ENCODE measurements around the gene PPT2.

The PPT2 gene

DNA sequence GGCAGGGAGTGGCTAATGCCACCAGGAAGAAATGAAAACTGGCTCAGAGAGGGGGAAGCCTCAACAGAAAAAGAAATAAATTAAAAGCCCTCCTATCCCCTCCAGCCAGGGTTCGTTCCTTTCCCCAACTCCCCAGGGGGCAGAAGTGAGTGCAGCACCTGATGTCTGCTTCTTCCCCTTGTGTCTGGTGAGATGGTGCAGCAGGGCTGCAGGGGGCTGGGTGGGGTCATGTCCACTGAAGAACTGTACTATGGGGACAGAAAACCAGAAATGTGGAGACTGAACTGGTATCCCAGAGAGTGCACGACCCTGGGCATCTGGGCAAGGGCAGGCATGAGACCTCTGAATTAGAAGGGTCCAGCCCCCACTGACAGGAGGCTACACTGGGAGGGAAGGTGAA lies 14.4 kb downstream of the PPT2 start:
- TF ChIP-seq SPI1 (IDR thresholded peaks at IDR 0.05; ENCODE audit: borderline replicate concordance, low read depth) (no peak), GABPA (IDR thresholded peaks at IDR 0.05; ENCODE audit: low read depth) (no peak), POLR2AphosphoS5 (IDR thresholded peaks at IDR 0.05; ENCODE audit: low read depth) (no peak)
- TF ChIP-seq, protein P1, sequence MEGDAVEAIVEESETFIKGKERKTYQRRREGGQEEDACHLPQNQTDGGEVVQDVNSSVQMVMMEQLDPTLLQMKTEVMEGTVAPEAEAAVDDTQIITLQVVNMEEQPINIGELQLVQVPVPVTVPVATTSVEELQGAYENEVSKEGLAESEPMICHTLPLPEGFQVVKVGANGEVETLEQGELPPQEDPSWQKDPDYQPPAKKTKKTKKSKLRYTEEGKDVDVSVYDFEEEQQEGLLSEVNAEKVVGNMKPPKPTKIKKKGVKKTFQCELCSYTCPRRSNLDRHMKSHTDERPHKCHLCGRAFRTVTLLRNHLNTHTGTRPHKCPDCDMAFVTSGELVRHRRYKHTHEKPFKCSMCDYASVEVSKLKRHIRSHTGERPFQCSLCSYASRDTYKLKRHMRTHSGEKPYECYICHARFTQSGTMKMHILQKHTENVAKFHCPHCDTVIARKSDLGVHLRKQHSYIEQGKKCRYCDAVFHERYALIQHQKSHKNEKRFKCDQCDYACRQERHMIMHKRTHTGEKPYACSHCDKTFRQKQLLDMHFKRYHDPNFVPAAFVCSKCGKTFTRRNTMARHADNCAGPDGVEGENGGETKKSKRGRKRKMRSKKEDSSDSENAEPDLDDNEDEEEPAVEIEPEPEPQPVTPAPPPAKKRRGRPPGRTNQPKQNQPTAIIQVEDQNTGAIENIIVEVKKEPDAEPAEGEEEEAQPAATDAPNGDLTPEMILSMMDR (IDR thresholded peaks at IDR 0.05; ENCODE audit: insufficient read depth, low read length), result no peak
- TF ChIP-seq, protein P2, sequence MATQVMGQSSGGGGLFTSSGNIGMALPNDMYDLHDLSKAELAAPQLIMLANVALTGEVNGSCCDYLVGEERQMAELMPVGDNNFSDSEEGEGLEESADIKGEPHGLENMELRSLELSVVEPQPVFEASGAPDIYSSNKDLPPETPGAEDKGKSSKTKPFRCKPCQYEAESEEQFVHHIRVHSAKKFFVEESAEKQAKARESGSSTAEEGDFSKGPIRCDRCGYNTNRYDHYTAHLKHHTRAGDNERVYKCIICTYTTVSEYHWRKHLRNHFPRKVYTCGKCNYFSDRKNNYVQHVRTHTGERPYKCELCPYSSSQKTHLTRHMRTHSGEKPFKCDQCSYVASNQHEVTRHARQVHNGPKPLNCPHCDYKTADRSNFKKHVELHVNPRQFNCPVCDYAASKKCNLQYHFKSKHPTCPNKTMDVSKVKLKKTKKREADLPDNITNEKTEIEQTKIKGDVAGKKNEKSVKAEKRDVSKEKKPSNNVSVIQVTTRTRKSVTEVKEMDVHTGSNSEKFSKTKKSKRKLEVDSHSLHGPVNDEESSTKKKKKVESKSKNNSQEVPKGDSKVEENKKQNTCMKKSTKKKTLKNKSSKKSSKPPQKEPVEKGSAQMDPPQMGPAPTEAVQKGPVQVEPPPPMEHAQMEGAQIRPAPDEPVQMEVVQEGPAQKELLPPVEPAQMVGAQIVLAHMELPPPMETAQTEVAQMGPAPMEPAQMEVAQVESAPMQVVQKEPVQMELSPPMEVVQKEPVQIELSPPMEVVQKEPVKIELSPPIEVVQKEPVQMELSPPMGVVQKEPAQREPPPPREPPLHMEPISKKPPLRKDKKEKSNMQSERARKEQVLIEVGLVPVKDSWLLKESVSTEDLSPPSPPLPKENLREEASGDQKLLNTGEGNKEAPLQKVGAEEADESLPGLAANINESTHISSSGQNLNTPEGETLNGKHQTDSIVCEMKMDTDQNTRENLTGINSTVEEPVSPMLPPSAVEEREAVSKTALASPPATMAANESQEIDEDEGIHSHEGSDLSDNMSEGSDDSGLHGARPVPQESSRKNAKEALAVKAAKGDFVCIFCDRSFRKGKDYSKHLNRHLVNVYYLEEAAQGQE (IDR thresholded peaks at IDR 0.05; ENCODE audit: insufficient replicate concordance, low read depth), result no peak
- H3K27me3 ChIP-seq (ENCODE audit: insufficient read depth, poor library complexity, severe bottlenecking), result no peaks in the 10 kb centered on the region
- DNase-seq (ENCODE audit: low read depth in 1 of 2, low spot score in 1 of 2), result no peak
- H3K4me3 ChIP-seq (replicated peaks; ENCODE audit: insufficient read depth, low read length), result no peak overlapping the region
- H3K27ac ChIP-seq (replicated peaks), result no peak overlapping the region

DNA sequence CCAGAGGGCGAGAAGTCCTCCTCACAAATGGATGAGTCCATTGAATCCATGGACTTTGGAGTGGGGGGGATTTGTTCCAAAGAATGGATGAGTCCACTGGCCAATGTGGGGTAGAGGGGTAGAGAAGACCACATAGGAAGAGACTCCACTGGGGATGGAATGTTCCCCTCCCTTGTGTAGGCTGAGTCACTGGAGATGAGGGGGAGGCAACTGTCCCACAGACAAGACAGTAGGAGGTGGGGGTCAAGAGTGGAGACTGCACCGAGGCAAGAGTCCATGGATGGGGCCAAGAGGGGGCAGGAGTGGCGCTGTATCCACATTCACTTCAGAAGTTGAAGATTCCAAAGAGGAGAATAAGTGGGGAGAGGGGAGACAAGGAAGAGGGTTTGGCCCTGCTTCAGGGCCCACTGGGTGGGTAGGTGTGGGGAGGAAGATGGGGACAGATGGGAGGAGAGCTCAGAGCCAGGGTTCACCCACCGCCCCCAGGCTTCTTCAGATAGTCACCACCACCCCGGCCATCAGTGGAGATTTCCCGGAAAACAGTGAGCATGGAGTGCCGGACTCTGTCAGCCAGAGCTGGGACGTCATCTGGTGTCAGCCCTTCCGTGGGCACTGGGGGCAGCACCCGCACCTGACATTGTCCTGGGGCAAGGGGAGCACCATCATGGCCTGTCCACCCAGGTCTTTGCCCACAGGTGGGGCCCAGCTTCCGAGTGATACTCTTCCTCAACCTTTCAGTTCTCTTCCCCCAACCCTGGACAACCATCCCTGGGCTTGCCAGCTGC lies 15.1 kb downstream of the PPT2 start:
- TF ChIP-seq POLR2AphosphoS5 (IDR thresholded peaks at IDR 0.05; ENCODE audit: low read depth) (no peak), GABPA (IDR thresholded peaks at IDR 0.05; ENCODE audit: low read depth) (no peak), SPI1 (IDR thresholded peaks at IDR 0.05; ENCODE audit: borderline replicate concordance, low read depth) (no peak)
- TF ChIP-seq, protein P1 (IDR thresholded peaks at IDR 0.05; ENCODE audit: insufficient read depth, low read length), result no peak
- TF ChIP-seq, protein P2 (IDR thresholded peaks at IDR 0.05; ENCODE audit: insufficient replicate concordance, low read depth), result no peak
- Histone ChIP-seq H3K27me3 (ENCODE audit: insufficient read depth, poor library complexity, severe bottlenecking) (no peaks in the 10 kb centered on the region), H3K4me3 (replicated peaks; ENCODE audit: insufficient read depth, low read length) (no peak overlapping the region), H3K27ac (replicated peaks) (no peak overlapping the region)
- DNase-seq (ENCODE audit: low read depth in 1 of 2, low spot score in 1 of 2), result no peak

DNA sequence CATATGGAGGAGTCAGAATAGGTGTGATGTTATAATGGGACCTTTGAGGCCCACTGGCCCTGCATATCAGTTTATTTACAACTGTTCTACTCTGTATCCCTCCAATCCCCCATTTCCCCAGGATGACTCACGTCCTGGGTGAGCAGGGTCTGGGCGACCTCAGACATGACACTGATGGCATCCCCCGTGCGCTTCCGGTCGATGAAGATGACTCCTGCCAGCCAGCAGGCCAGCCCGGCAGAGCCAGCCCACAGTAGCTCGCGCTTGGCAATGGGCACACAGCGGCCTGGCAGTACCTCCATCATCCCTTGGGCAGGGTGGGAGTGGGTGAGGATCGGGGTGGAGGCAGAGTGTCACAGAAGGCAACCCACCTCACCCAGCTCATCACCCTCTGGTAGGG lies 16.4 kb downstream of the PPT2 start:
- no peak for DNase-seq (ENCODE audit: low read depth in 1 of 2, low spot score in 1 of 2)
- no peak overlapping the region for H3K4me3 ChIP-seq (replicated peaks; ENCODE audit: insufficient read depth, low read length)
- no peaks in the 10 kb centered on the region for H3K27me3 ChIP-seq (ENCODE audit: insufficient read depth, poor library complexity, severe bottlenecking)
- TF ChIP-seq SPI1 (IDR thresholded peaks at IDR 0.05; ENCODE audit: borderline replicate concordance, low read depth) (no peak), GABPA (IDR thresholded peaks at IDR 0.05; ENCODE audit: low read depth) (no peak), POLR2AphosphoS5 (IDR thresholded peaks at IDR 0.05; ENCODE audit: low read depth) (no peak)
- TF ChIP-seq, protein P1 (IDR thresholded peaks at IDR 0.05; ENCODE audit: insufficient read depth, low read length), result no peak
- TF ChIP-seq, protein P2 (IDR thresholded peaks at IDR 0.05; ENCODE audit: insufficient replicate concordance, low read depth), result no peak
- no peak overlapping the region for H3K27ac ChIP-seq (replicated peaks)
